Gastroesophageal sphincter (tissue), 4 donors: Measurements from ENCODE around the gene NCAPD2. TPM values are rescaled to one million over a fixed set of nuclear protein-coding genes. Genes with fewer than 3 reads are reported as not detected.

ENCODE experiments used
- ATAC-seq: fragments of 150-250 bp; one replicate; pipeline ENCODE4 v1.9.1; 2016; ENCODE audit warnings: mild to moderate bottlenecking, moderate library complexity
- H3K27ac ChIP-seq, 4 donors: fragments of 200-600 bp; sonication (generic) in 3 of 4; 1 replicate in 3 of 4; 2 replicates in 1 of 4; pipeline ENCODE4 v1.5.1; 2016 to 2019
- H3K27me3 ChIP-seq: fragments of 200-600 bp; sonication (generic); one replicate; pipeline ENCODE4 v1.5.1; 2019
- H3K36me3 ChIP-seq, 2 donors: fragments of 200-600 bp; sonication (generic); one replicate each; pipeline ENCODE4 v1.5.1; 2019; ENCODE audit warnings: control low read depth in 1 of 2
- H3K4me1 ChIP-seq, 3 donors: fragments of 200-600 bp; sonication (generic); 1 replicate in 2 of 3; 2 replicates in 1 of 3; pipeline ENCODE4 v1.5.1; 2016 to 2019; ENCODE audit warnings: control low read depth in 2 of 3
- H3K4me3 ChIP-seq, 2 donors: fragments of 200-600 bp; sonication (generic); one replicate each; pipeline ENCODE4 v1.5.1; 2019; ENCODE audit warnings: mild to moderate bottlenecking in 1 of 2, moderate library complexity in 1 of 2
- H3K9me3 ChIP-seq, 3 donors: fragments of 200-600 bp; sonication (generic); one replicate each; pipeline ENCODE4 v1.5.1; 2017 to 2019; ENCODE audit warnings: control low read depth in 2 of 3
- EP300 ChIP-seq: sonication (generic); formaldehyde crosslinking; IDR thresholded peaks from one replicate; pipeline ENCODE4 v1.6.1; 2017; ENCODE audit warnings: antibody characterized with exemption, mild to moderate bottlenecking
- POLR2A ChIP-seq, 2 donors: fragments of 450-650 bp; IDR thresholded peaks; one replicate each; pipeline ENCODE4 v1.6.1; 2017; ENCODE audit warnings: antibody characterized with exemption in 2 of 2, mild to moderate bottlenecking in 2 of 2, moderate library complexity in 1 of 2
- POLR2AphosphoS5 ChIP-seq: sonication (generic); formaldehyde crosslinking; IDR thresholded peaks from one replicate; pipeline ENCODE4 v1.6.1; 2017; ENCODE audit warnings: antibody characterized with exemption
- WGBS, 2 donors: methylation state at CpG; one replicate each; pipeline ENCODE4 v1.1.5; 2018; ENCODE audit warnings: low coverage in 1 of 2; 5-methylcytosine and 5-hydroxymethylcytosine counted together
- total RNA-seq, 4 donors: library from RNA; depleted of rRNA; stranded (reverse); fragments of >200 nt; gene quantifications; one replicate each; pipeline ENCODE4 v1.1.0, GENCODE V29; 2016
- TF ChIP-seq, protein P1 (sequence below), 4 experiments: fragments of 200-600 bp in 2 of 4; fragments of 450-650 bp in 2 of 4; sonication (generic) in 1 of 4; IDR thresholded peaks; one replicate each; pipeline ENCODE4 v1.5.1; 2017 to 2019; ENCODE audit warnings: antibody characterized with exemption in 4 of 4, mild to moderate bottlenecking in 2 of 4, moderate library complexity in 2 of 4

Gene NCAPD2
- total RNA-seq, 4 donors from 2014 or later, result 21.2 to 28.0 (median 24.8) TPM

DNA sequence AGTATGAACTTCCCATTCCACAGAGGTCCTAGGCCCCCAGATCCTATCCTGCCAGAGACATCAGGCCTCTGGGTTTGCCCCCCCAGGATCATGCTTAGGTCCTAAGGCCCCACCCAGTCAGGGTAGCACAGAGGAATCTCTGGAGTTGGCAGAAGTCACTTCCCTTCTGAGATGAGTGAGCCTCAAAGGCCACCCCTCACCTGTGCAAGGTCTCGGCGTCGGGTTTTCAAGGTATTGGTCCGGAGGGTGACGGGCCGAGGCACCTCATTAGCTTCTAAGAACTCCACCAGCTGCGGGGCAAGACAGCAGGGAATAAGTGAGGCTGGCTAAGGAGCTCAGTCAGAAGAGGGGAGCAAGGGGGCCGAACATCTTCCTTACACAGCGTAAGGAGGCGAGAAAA is 69.0 kb downstream of the NCAPD2 start:
- Histone ChIP-seq H3K36me3 (peaks cover 0 to 84% of the 10 kb centered on the region in 2 donors), H3K4me3 (no peak overlapping the region), H3K9me3 (no peaks in the 10 kb centered on the region), H3K27me3 (no peaks in the 10 kb centered on the region), H3K4me1 (peaks cover 0 to 28% (median 0%) of the 10 kb centered on the region in 3 donors), H3K27ac (no peak overlapping the region)
- TF ChIP-seq POLR2A (IDR thresholded peaks at IDR 0.05) (no peak), POLR2AphosphoS5 (no peak)
- no peak for ATAC-seq
- WGBS, 2 donors, result 93 to 100% methylated on average over 2 to 3 of the region's 10 CpGs

DNA sequence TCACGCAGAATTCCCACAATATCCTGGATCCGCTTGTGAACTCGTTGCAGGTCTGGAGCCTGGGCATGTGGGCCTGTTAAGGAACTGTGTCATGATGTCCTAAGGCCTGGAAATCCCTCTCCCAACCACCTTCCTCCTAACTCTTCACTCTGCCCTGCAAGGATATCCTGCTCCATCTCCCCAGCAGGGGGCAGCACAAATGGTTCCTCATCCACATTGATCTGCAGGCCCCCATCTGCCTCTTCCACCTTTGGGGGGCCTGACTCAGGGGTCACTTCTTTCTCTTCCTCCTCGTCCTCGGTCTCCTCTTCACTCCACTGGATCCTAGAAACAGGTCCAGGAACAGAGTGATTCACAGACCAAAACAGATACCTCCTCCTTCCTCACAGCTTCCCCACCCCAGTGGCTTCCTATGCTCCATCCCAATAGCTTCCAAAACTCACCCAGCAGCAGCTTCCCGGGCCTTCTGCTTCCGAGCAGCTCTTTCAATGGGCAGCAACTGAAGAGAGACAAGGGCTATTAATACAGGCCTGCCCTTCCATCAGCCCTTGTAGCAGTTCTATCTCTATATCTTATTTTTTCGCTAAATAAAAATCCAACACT is 69.6 kb downstream of the NCAPD2 start:
- H3K36me3 ChIP-seq, result peaks cover 0 to 82% of the 10 kb centered on the region in 2 donors
- no peaks in the 10 kb centered on the region for H3K27me3 ChIP-seq
- H3K4me3 ChIP-seq, result no peak overlapping the region

DNA sequence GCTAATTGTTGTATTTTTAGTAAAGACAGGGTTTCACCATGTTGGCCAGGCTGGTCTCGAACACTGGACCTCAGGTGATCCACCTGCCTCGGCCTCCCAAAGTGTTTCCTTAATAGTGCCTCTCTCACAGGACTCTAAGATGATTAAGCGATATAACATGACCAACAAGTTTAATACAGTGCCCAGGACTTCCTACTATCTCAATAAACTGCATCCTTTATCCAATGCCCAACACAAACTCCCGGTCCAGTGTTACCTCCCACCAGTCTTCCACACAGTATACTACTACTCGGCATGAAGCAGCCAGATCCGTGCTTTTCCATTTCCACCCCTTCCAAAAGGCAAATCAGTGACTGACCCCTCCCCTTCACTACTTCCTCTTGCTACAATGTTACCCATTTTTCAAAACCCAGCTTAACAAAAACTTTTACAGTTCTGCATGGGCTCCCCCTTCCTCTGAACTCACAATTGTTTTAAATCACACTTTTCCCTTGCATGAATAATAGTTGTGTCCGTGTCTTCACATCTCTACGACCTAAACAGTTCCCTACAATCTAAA is 73.3 kb downstream of the NCAPD2 start:
- H3K27me3 ChIP-seq, result no peaks in the 10 kb centered on the region
- H3K4me1 ChIP-seq, result peaks cover 0 to 34% (median 0%) of the 10 kb centered on the region in 3 donors
- peak overlapping the region in 2 of 4 donors; percentile 91 to 95 for H3K27ac ChIP-seq
- no peaks in the 10 kb centered on the region for H3K9me3 ChIP-seq
- H3K36me3 ChIP-seq, result peaks cover 0 to 76% of the 10 kb centered on the region in 2 donors
- WGBS, 2 donors, result 42 to 49% methylated on average over 5 to 8 of the region's 8 CpGs
- TF ChIP-seq POLR2A (IDR thresholded peaks at IDR 0.05) (no peak), POLR2AphosphoS5 (no peak), EP300 (no peak)
- TF ChIP-seq, protein P1, sequence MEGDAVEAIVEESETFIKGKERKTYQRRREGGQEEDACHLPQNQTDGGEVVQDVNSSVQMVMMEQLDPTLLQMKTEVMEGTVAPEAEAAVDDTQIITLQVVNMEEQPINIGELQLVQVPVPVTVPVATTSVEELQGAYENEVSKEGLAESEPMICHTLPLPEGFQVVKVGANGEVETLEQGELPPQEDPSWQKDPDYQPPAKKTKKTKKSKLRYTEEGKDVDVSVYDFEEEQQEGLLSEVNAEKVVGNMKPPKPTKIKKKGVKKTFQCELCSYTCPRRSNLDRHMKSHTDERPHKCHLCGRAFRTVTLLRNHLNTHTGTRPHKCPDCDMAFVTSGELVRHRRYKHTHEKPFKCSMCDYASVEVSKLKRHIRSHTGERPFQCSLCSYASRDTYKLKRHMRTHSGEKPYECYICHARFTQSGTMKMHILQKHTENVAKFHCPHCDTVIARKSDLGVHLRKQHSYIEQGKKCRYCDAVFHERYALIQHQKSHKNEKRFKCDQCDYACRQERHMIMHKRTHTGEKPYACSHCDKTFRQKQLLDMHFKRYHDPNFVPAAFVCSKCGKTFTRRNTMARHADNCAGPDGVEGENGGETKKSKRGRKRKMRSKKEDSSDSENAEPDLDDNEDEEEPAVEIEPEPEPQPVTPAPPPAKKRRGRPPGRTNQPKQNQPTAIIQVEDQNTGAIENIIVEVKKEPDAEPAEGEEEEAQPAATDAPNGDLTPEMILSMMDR (IDR thresholded peaks at IDR 0.05), result no peak
- ATAC-seq, result no peak
- H3K4me3 ChIP-seq, result peak overlapping the region; percentile 36 to 64

More for the DNA sequence above, 69.6 kb downstream of the NCAPD2 start:
- ATAC-seq, result no peak
- Histone ChIP-seq H3K9me3 (no peaks in the 10 kb centered on the region), H3K4me1 (peaks cover 0 to 25% (median 0%) of the 10 kb centered on the region in 3 donors), H3K27ac (no peak overlapping the region)
- WGBS, 2 donors, result 59 to 78% methylated on average over 3 to 7 of the region's 8 CpGs
- TF ChIP-seq EP300, result no peak
- TF ChIP-seq, protein P1 (IDR thresholded peaks at IDR 0.05), result peak; percentile 49 to 72 (median 53)

DNA sequence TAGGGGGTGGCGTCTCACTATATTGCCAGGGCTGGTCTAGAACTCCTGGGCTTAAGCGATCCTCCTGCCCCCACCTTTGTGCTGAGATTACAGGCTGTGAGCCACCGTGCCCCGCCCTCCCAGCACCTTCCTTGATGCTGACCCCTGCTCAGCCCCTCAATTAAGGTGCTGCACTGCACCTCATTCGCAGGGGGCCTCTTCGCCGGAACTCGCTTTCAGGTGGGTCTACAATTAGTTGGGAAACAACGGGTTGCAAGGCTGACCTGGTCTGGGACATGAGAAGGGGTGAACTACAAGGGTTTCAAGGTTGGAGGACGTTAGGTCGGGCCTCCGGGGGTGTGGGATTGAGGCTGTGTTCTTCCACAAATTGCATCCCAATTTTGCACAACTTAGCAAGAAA is 75.4 kb downstream of the NCAPD2 start:
- Histone ChIP-seq H3K27ac (peak overlapping the region in 3 of 4 donors; percentile 91 to 95 (median 95)), H3K4me3 (no peak overlapping the region), H3K4me1 (peaks cover 0 to 29% (median 0%) of the 10 kb centered on the region in 3 donors), H3K36me3 (peaks cover 0 to 76% of the 10 kb centered on the region in 2 donors), H3K9me3 (no peaks in the 10 kb centered on the region), H3K27me3 (no peaks in the 10 kb centered on the region)
- no peak for ATAC-seq
- TF ChIP-seq POLR2A (IDR thresholded peaks at IDR 0.05), result no peak
- TF ChIP-seq POLR2AphosphoS5, result no peak
- TF ChIP-seq, protein P1 (IDR thresholded peaks at IDR 0.05), result no peak
- no peak for TF ChIP-seq EP300
- 72 to 81% methylated on average over 3 to 7 of the region's 12 CpGs for WGBS, 2 donors

DNA sequence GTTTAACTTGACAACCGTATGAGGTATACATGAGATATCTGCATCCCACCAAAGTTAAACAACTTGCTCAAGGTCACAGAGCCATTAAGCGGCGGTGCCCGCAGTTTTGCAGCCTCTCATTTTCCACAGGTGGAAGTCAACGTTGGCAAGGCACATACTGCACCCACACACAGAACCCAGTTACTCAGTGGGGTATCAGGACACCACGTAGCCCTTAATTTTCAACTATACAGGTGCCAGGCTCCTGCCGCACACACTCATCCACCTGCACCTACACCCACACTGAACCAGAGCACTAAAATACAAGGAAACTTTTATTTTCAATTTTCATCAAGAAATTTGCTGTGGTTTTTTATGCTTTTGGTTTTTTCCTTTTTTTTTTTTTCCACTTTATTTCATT is 75.9 kb downstream of the NCAPD2 start:
- WGBS, 2 donors, result 67 to 77% methylated on average over 3 to 6 of the region's 7 CpGs
- TF ChIP-seq, protein P1 (IDR thresholded peaks at IDR 0.05), result no peak
- TF ChIP-seq EP300, result no peak
- Histone ChIP-seq H3K36me3 (peaks cover 0 to 76% of the 10 kb centered on the region in 2 donors), H3K27ac (peak overlapping the region in 2 of 4 donors; percentile 91 to 95), H3K4me1 (peaks cover 0 to 29% (median 0%) of the 10 kb centered on the region in 3 donors), H3K9me3 (no peaks in the 10 kb centered on the region), H3K27me3 (no peaks in the 10 kb centered on the region), H3K4me3 (no peak overlapping the region)
- no peak for ATAC-seq
